Right atrium auricular region (tissue), 2 donors: ENCODE data around the gene TBX2. TPM values are rescaled to one million over a fixed set of nuclear protein-coding genes. Genes with fewer than 3 reads are reported as not detected.
"Not testable (repeated sequence)": the region's sequence is repeated elsewhere in the genome, so short reads cannot be mapped to it uniquely, and the experiment has no call there.

Experiments
- DNase-seq: peaks from one replicate; pipeline ENCODE4 v3.0.0-alpha.2; 2019; ENCODE audit warnings: low spot score
- H3K27ac ChIP-seq, 2 donors: fragments of 200-600 bp; sonication (generic); 1 replicate in 1 of 2; 2 replicates in 1 of 2; pipeline ENCODE4 v1.5.1; 2016 to 2019
- H3K27me3 ChIP-seq, 2 donors: fragments of 200-600 bp; sonication (generic); one replicate each; pipeline versions ENCODE4 v1.5.1 to v1.6.0; 2017 to 2019
- H3K36me3 ChIP-seq: fragments of 200-600 bp; sonication (generic); one replicate; pipeline ENCODE4 v1.5.1; 2016
- H3K4me1 ChIP-seq, 2 donors: fragments of 200-600 bp; sonication (generic); one replicate each; pipeline versions ENCODE4 v1.5.1 to v1.6.0; 2017 to 2019
- H3K4me3 ChIP-seq, 2 donors: fragments of 200-600 bp; sonication (generic); 1 replicate in 1 of 2; 2 replicates in 1 of 2; pipeline ENCODE4 v1.5.1; 2017 to 2019; ENCODE audit warnings: mild to moderate bottlenecking in 1 of 2, moderate library complexity in 1 of 2
- H3K9me3 ChIP-seq, 2 donors: fragments of 200-600 bp; sonication (generic); one replicate each; pipeline ENCODE4 v1.5.1; 2019
- CTCF ChIP-seq, 2 donors: fragments of 200-600 bp; sonication (generic); IDR thresholded peaks; one replicate each; pipeline ENCODE4 v1.5.1; 2019; ENCODE audit warnings: antibody characterized with exemption in 2 of 2
- total RNA-seq, 2 donors: library from RNA; depleted of rRNA; stranded (reverse); fragments of >200 nt; gene quantifications; one replicate each; pipeline ENCODE4 v1.1.0, GENCODE V29; 2016

TBX2 gene
- total RNA-seq, 2 donors from 2014 or later: 4.3 to 6.9 TPM

- TF ChIP-seq CTCF (IDR thresholded peaks at IDR 0.05): no peak
- Histone ChIP-seq H3K27ac (no peak overlapping the region), H3K4me3 (no peak overlapping the region), H3K36me3 (no peaks in the 10 kb centered on the region), H3K4me1 (no peaks in the 10 kb centered on the region), H3K27me3 (no peaks in the 10 kb centered on the region), H3K9me3 (peaks cover 0 to 5% of the 10 kb centered on the region in 2 donors)
- DNase-seq: no peak
These were observed 45.2 kb downstream of the TBX2 start for GRCh38 chr17:61444831-61445230.

GRCh38 chr17:61447358-61447757 is 47.7 kb downstream of the TBX2 start:
- peaks cover 5 to 16% of the 10 kb centered on the region in 2 donors for H3K27me3 ChIP-seq
- no peaks in the 10 kb centered on the region for H3K36me3 ChIP-seq
- H3K27ac ChIP-seq: no peak overlapping the region
- H3K9me3 ChIP-seq: no peaks in the 10 kb centered on the region
- H3K4me3 ChIP-seq: no peak overlapping the region
- TF ChIP-seq CTCF (IDR thresholded peaks at IDR 0.05): no peak
- DNase-seq: no peak
- H3K4me1 ChIP-seq: peaks cover 0 to 12% of the 10 kb centered on the region in 2 donors

DNA sequence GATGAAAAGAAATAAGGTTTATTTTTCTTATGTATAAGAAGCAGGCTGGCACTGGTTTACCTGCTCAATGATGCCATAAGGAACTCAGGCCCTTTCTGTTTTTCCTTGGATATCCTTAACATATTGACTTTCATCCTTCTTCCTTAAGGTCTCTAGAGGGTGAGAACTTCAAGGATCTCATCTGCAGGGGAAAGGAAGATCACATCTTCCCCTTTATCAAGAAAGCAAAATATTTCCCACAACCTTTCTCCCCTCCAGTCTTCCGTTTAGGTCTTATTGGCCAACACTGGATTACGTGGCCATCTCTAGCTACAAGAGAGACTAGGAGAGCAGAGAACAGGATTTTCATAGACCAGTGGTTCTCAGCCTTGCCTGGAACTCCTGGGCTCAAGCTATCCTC is 48.4 kb downstream of the TBX2 start:
- H3K9me3 ChIP-seq: no peaks in the 10 kb centered on the region
- H3K27ac ChIP-seq: no peak overlapping the region
- H3K27me3 ChIP-seq: peaks cover 12 to 23% of the 10 kb centered on the region in 2 donors
- no peaks in the 10 kb centered on the region for H3K36me3 ChIP-seq
- no peak overlapping the region for H3K4me3 ChIP-seq
- no peak for DNase-seq
- peaks cover 0 to 16% of the 10 kb centered on the region in 2 donors for H3K4me1 ChIP-seq
- no peak for TF ChIP-seq CTCF (IDR thresholded peaks at IDR 0.05)

DNA sequence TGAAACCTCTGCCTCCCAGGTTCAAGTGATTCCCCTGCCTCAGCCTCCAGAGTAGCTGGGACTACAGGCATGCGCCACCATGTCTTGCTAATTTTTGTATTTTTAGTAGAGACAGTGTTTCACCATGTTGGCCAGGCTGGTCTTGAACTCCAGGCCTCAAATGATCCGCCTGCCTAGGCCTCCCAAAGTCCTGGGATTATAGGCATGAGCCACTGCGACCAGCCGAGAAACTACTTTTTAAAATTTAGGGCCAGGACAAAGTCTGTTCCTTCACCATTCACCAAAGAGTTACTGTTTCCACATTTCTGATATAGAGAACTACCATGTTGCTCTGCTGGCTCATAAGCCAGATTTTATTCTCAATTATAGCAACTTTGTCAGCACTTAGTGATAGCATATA is 49.5 kb downstream of the TBX2 start:
- Histone ChIP-seq H3K4me1 (peaks cover 0 to 16% of the 10 kb centered on the region in 2 donors), H3K27me3 (peaks cover 19 to 34% of the 10 kb centered on the region in 2 donors)
- DNase-seq, H3K36me3 ChIP-seq, H3K4me3 ChIP-seq, H3K9me3 ChIP-seq, H3K27ac ChIP-seq: not testable (repeated sequence)

GRCh38 chr17:61449707-61450640 is 50.3 kb downstream of the TBX2 start:
- Histone ChIP-seq H3K9me3 (no peaks in the 10 kb centered on the region), H3K4me3 (no peak overlapping the region), H3K27ac (no peak overlapping the region), H3K36me3 (no peaks in the 10 kb centered on the region), H3K27me3 (peaks cover 27 to 42% of the 10 kb centered on the region in 2 donors), H3K4me1 (peaks cover 0 to 24% of the 10 kb centered on the region in 2 donors)
- no peak for DNase-seq
- no peak for TF ChIP-seq CTCF (IDR thresholded peaks at IDR 0.05)

DNA sequence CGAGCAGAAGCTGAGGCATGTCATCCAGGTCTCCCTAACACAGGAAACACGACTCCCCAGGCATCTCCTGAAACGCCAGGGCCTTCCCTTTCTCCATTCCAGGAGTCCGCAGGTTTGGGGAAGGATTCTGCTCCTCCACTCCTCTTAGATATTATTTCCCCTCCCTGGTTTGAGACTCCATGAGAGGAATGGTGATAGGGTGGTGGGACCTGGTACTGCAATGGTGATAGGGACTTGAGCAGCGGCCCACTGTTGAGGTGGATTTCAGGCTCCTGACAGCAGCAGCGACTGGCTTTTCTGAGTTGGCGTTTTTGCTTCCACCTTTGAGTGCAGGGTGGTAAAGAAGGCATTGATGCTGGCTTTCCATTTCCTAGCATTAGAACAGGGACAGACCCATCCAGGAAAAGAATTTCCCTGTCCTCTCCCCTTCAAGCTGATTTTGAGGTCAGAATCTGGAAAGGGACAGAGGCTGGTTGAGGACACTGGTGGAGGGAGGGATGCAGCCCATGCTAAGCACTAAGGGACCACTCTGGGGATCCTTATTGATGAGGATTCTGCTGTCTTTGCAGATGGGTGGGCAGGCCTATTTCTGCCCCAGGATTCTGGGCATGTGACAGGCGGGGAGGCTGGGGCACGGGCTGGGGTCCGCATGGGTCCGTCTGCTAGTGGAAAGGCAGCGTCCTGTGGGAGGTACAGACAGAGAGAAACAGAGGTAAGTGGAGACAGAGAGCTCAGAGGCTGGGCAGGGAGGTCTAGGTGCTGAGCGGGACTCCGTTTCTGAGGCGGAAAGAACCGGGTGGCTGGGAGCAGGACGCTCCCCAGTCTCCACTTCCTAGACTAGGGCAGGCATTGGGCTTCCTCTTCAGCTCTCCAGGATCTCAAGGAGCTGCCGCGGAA is 51.2 kb downstream of the TBX2 start:
- Histone ChIP-seq H3K36me3 (no peaks in the 10 kb centered on the region), H3K27me3 (peaks cover 35 to 48% of the 10 kb centered on the region in 2 donors), H3K4me1 (peaks cover 0 to 25% of the 10 kb centered on the region in 2 donors), H3K9me3 (no peaks in the 10 kb centered on the region), H3K4me3 (peak overlapping the region in 1 of 2 donors; percentile 42), H3K27ac (no peak overlapping the region)
- peak; percentile 42 for DNase-seq
- no peak for TF ChIP-seq CTCF (IDR thresholded peaks at IDR 0.05)
